Measurements from ENCODE around the gene CRABP2. TPM values are rescaled to one million over a fixed set of nuclear protein-coding genes. Genes with fewer than 3 reads are reported as not detected.

The CRABP2 gene
- total RNA-seq, 1 experiment from 2014 or later: 1.9 TPM

DNA sequence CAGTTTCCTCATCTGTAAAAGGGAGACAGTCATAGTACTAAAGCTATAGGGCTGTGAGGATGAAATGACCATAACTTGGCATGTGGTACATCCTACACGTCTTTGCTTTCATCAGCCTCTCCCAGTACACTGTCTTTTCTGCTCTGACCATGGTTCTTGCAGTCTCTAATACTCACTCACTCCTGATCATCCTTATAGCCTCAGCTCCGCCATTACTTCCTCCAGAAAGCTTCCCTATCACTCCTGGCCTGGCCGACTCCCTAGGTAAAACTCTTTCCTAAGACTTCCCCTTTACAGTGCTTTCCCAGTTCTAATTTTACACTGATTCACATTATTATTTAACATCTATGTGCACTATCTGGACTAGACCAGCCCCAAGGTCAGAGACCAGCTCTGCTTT, 40.5 kb upstream of the CRABP2 start:
- intact Hi-C loops (cut with micrococcal nuclease): loop anchor here (1.0 to 10.0 kb wide), 2 partner anchors 21 to 241 kb away; partner anchors contain the start of genes MEF2D and PRCC
- Mint-ChIP-seq H3K36me3 (ENCODE audit: insufficient read depth, unreplicated experiment) (peaks cover 70% of the 10 kb centered on the region), H3K27ac (ENCODE audit: low read depth, unreplicated experiment) (peak overlapping the region; percentile 99), H3K9me3 (ENCODE audit: unreplicated experiment) (no peaks in the 10 kb centered on the region), H3K27me3 (ENCODE audit: insufficient read depth, unreplicated experiment) (no peaks in the 10 kb centered on the region), H3K4me1 (ENCODE audit: insufficient read depth, unreplicated experiment) (peaks cover 69% of the 10 kb centered on the region), H3K4me3 (ENCODE audit: unreplicated experiment) (peak overlapping the region; percentile 79)
- ChIA-PET CTCF (interaction anchor here (0.6 to 10.3 kb wide), 5 partner anchors 9 to 137 kb away, joined by 3 to 136 read pairs (median 5); partner anchors contain the start of genes ISG20L2 and METTL25B), POLR2A (interaction anchor here (4.2 to 10.4 kb wide), 2 partner anchors 18 to 23 kb away, joined by 78 to 375 read pairs; partner anchors contain the start of genes ISG20L2, METTL25B and PRCC)
- DNase-seq (ENCODE audit: unreplicated experiment): no peak
- no TSS peak for BruUV-seq (replicated peaks)
- TF ChIP-seq, protein P1, sequence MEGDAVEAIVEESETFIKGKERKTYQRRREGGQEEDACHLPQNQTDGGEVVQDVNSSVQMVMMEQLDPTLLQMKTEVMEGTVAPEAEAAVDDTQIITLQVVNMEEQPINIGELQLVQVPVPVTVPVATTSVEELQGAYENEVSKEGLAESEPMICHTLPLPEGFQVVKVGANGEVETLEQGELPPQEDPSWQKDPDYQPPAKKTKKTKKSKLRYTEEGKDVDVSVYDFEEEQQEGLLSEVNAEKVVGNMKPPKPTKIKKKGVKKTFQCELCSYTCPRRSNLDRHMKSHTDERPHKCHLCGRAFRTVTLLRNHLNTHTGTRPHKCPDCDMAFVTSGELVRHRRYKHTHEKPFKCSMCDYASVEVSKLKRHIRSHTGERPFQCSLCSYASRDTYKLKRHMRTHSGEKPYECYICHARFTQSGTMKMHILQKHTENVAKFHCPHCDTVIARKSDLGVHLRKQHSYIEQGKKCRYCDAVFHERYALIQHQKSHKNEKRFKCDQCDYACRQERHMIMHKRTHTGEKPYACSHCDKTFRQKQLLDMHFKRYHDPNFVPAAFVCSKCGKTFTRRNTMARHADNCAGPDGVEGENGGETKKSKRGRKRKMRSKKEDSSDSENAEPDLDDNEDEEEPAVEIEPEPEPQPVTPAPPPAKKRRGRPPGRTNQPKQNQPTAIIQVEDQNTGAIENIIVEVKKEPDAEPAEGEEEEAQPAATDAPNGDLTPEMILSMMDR (IDR thresholded peaks at IDR 0.05; ENCODE audit: unreplicated experiment): no peak

DNA sequence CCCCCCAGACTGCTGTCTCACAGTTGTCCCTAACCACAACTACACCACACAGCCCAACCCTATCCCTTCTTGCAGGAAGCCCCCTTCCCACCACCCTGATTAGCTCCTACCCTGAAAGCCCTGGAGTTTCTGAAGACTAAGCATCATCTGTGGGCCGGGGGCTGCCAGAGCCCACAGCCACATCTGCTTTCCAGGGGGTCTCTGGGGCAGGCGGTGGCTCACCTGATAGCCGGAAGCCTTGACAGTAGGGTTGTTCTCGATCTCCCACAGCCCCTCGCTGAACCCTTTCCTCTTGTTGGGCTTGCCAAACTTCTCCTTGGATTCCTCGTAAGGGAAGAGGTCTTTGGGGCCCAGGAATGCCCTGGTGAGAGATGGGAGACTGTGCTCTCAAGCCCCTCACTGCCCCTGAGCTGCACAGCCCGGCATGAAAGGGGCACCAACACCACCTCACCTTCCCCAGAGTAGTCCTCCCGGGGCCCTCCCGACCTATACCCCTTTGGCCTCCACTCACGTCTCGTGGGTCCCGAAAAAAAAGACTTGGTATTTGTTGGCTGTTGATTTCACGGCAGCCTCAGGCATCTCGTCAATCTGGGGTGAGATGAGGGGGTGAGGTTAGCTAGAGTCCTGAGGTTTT, 39.5 kb upstream of the CRABP2 start:
- intact Hi-C loops (cut with micrococcal nuclease): loop anchor here (10.0 kb wide), 1 partner anchor 240 kb away; the partner anchor contains the start of gene MEF2D

DNA sequence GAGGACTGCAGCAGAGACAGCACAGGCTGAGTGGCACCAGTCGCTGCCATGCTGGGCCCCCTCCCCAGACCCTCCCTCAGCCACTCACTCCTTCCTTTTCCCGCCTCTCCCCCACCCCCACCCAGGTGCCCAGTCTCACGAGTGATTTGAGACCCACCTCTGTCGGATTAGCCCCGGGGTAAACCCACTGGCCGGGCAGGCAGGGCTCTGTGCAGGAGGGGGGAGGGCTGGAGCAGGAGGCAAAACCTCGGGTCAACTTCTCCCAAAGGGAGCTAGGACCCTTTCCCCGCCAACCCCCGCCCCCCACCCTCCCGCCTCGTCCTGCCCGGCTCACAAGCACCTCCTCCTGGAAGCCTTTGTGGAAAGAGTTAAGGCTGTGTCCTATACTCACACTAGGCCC, 39.0 kb upstream of the CRABP2 start:
- TF ChIP-seq, protein P1 (IDR thresholded peaks at IDR 0.05; ENCODE audit: unreplicated experiment): no peak

More for the DNA sequence above, 39.5 kb upstream of the CRABP2 start:
- DNase-seq (ENCODE audit: unreplicated experiment): no peak
- no TSS peak for BruUV-seq (replicated peaks)
- TF ChIP-seq, protein P1 (IDR thresholded peaks at IDR 0.05; ENCODE audit: unreplicated experiment): no peak
- POLR2A ChIA-PET: interaction anchor here (4.2 to 10.4 kb wide), 2 partner anchors 17 to 24 kb away, joined by 78 to 375 read pairs; partner anchors contain the start of genes ISG20L2, METTL25B and PRCC
- Mint-ChIP-seq H3K9me3 (ENCODE audit: unreplicated experiment) (no peaks in the 10 kb centered on the region), H3K4me3 (ENCODE audit: unreplicated experiment) (peak overlapping the region; percentile 79), H3K4me1 (ENCODE audit: insufficient read depth, unreplicated experiment) (peaks cover 63% of the 10 kb centered on the region), H3K27me3 (ENCODE audit: insufficient read depth, unreplicated experiment) (no peaks in the 10 kb centered on the region), H3K36me3 (ENCODE audit: insufficient read depth, unreplicated experiment) (peaks cover 68% of the 10 kb centered on the region), H3K27ac (ENCODE audit: low read depth, unreplicated experiment) (peak overlapping the region; percentile 99)
- CTCF ChIA-PET: interaction anchor here (0.6 to 10.3 kb wide), 3 partner anchors 17 to 55 kb away, joined by 4 to 136 read pairs (median 13); partner anchors contain the start of genes ISG20L2 and METTL25B

More for the DNA sequence above, 39.0 kb upstream of the CRABP2 start:
- no peak for DNase-seq (ENCODE audit: unreplicated experiment)
- Mint-ChIP-seq H3K9me3 (ENCODE audit: unreplicated experiment) (no peaks in the 10 kb centered on the region), H3K4me1 (ENCODE audit: insufficient read depth, unreplicated experiment) (peaks cover 57% of the 10 kb centered on the region), H3K36me3 (ENCODE audit: insufficient read depth, unreplicated experiment) (peaks cover 65% of the 10 kb centered on the region), H3K27ac (ENCODE audit: low read depth, unreplicated experiment) (peak overlapping the region; percentile 99), H3K27me3 (ENCODE audit: insufficient read depth, unreplicated experiment) (no peaks in the 10 kb centered on the region), H3K4me3 (ENCODE audit: unreplicated experiment) (no peak overlapping the region)
- no TSS peak for BruUV-seq (replicated peaks)
- POLR2A ChIA-PET: interaction anchor here (4.2 to 10.4 kb wide), 2 partner anchors 16 to 24 kb away, joined by 78 to 375 read pairs; partner anchors contain the start of genes ISG20L2, METTL25B and PRCC
- CTCF ChIA-PET: interaction anchor here (0.6 to 10.3 kb wide), 4 partner anchors 10 to 55 kb away, joined by 3 to 136 read pairs (median 8); partner anchors contain the start of genes ISG20L2 and METTL25B
- intact Hi-C loops (cut with micrococcal nuclease): loop anchor here (10.0 kb wide), 1 partner anchor 240 kb away; the partner anchor contains the start of gene MEF2D
